Measurements from ENCODE around the gene ZC3H6.
"Not testable (repeated sequence)": the region's sequence is repeated elsewhere in the genome, so short reads cannot be mapped to it uniquely, and the experiment has no call there.

ZC3H6 gene

GRCh38 chr2:112321375-112322320 is 46.3 kb downstream of the ZC3H6 start:
- DNase-seq = no peak

GRCh38 chr2:112322919-112323318 is 47.5 kb downstream of the ZC3H6 start:
- no peak for DNase-seq

GRCh38 chr2:112332123-112332696 is 56.8 kb downstream of the ZC3H6 start:
- no peak for DNase-seq

DNA sequence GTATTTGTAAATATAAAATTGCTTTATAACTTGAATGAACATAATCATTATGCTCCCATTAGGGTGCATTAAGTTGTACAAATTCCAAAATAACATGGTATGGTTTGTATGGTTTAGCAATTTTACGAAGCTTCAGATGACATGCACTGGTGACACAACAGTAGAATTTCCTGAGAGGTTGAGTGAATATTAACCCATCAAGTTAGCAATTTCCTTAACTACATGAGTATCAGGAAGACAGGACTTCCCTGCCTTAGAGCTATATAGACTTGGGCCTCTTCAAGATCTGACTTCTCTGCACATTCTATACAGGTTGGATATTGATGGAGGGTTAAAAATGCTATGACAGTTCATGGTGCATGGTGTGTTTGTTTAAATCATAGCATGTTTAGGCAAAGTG is 60.2 kb downstream of the ZC3H6 start:
- DNase-seq = no peak

GRCh38 chr2:112339986-112340385 is 64.6 kb downstream of the ZC3H6 start:
- no peak for DNase-seq

DNA sequence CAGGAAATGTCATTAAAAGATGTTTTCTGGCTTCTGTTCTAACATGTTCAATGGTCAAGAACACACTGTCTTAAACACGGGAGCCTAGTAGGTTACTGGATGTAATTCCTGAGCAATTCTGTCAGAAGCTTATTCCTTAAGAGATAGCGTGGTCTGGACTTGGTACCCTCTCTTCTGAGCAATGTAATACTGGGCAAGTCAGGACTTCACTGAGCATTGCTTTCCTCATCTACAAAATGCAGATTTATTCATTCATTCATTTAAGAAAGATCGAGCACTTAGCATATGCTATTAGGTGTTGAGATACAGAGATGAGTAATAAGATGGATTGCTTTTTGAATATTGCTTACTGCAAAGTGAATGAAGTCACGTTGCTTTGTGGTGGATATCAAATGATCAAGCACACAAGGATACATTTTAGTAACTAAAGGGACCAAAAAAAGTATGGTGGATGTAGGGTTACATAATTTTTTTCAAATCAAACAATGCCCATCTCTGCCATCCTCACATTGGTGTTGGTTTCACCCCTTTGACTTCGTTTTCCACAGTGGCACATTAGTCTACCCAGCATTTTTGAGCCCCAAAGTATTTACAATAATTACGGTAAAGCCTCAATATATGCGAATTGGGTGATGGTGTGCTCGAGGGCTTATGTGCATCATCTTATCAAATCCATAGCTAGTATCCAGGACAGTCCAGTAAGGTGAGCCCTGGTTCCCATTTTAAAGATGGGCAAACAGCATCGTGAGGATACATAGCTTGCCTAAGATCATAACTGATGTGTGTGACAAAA is 65.3 kb downstream of the ZC3H6 start:
- DNase-seq = no peak

DNA sequence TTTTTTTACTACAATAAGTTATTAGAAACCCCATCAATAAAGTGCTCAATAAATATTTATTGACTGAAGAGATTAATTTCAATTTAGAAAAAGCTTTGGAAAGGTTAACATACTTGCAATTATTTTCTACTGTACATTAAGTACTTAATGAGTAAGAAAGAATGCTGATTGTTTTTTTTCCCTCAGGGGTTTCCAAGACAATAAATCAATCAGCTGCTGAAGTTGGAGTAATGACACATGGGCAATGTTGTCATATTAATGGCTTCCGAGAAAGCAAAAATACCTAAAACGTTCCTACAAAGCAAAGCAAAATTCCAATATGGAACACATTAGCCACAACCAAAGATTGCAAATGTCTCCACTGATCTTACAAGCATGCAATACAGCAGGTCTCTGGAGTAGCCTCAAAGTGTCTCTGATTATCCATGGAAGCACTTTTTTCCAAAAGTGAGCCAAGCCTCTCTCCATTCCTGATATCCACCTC is 66.7 kb downstream of the ZC3H6 start:
- DNase-seq = no peak

GRCh38 chr2:112343827-112344585 is 68.6 kb downstream of the ZC3H6 start:
- no peak for DNase-seq

- no peak for DNase-seq
Measured at GRCh38 chr2:112345030-112346027, 69.9 kb downstream of the ZC3H6 start.

DNA sequence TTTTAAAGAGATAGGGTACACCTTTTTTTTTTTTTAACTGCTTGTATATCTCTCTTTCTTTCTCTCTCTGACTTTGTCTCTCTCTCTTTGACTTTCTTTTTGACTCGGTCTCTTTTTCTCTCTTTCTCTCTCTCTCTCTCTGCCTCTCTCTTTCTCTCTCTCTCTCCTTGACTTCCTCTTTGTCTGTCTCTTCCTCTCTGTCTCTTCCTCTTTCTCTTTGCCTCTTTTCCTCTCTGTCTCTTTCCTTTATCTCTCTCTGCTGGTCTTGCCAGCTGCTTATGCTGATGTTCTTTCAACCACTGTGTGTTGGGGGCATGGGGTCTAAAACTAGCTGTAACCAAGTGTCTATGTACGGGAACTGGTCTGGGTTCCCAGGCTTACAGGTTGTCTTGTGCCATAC is 76.9 kb downstream of the ZC3H6 start:
- not testable (repeated sequence) for DNase-seq

- DNase-seq = not testable (repeated sequence)
Measured at GRCh38 chr2:112352809-112353603, 77.6 kb downstream of the ZC3H6 start.

DNA sequence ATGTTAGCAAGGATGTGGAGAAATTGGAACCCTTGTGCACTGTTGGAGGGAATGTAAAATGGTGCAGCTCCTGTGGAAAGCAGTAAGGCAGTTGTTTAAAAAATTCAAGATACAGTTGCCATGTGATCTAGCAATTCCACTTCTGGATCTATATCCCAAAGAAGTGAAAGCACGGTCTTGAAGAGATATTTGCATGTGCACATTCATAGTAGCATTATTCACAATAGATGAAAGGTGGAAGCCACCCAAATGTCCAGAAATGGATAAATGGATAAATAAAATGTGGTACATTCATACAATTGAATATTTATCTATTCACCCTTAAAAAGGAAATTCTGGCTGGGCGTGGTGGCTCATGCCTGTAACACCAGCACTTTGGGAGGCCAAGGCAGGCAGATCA is 78.9 kb downstream of the ZC3H6 start:
- not testable (repeated sequence) for DNase-seq

- not testable (repeated sequence) for DNase-seq
Measured at GRCh38 chr2:112360055-112360454, 84.7 kb downstream of the ZC3H6 start.

Measured in inflammatory macrophage (primary cell).